Upper lobe of right lung (tissue), 1 donor: ENCODE data around the gene CD8B2. TPM values are rescaled to one million over a fixed set of nuclear protein-coding genes. Genes with fewer than 3 reads are reported as not detected.

Source experiments
- ATAC-seq: fragments of 200-7000 bp; cut with Tn5 transposase; one replicate; pipeline ENCODE4 v1.9.1; 2020; ENCODE audit warnings: mild to moderate bottlenecking, moderate library complexity
- DNase-seq: peaks from one replicate; pipeline ENCODE4 v3.0.0-alpha.2; 2020
- H3K27ac ChIP-seq: fragments of 200-600 bp; one replicate; pipeline ENCODE4 v1.8.0; 2022
- H3K27me3 ChIP-seq: fragments of 200-600 bp; one replicate; pipeline ENCODE4 v1.8.0; 2022; ENCODE audit warnings: mild to moderate bottlenecking
- H3K36me3 ChIP-seq: fragments of 200-600 bp; one replicate; pipeline ENCODE4 v1.8.0; 2022
- H3K4me1 ChIP-seq: fragments of 200-600 bp; one replicate; pipeline ENCODE4 v1.8.0; 2022
- H3K4me3 ChIP-seq: fragments of 200-600 bp; one replicate; pipeline ENCODE4 v1.8.0; 2022; ENCODE audit warnings: mild to moderate bottlenecking
- H3K9me3 ChIP-seq: fragments of 200-600 bp; one replicate; pipeline ENCODE4 v1.8.0; 2022
- intact Hi-C: fragments of 100-400 bp; cut with DNase I; formaldehyde crosslinking; loops from one replicate; pipeline ENCODE4 v1.11.0; 2022
- total RNA-seq: library from RNA; stranded (reverse); fragmentation: NEBNext Ultra II Directional; extraction: Animal tissue kit (Norgen Biotek cat#: 25700); gene quantifications from one replicate; pipeline ENCODE4 v1.2.1, GENCODE V29; 2021
- TF ChIP-seq, protein P1 (sequence below): fragments of 200-600 bp; IDR thresholded peaks from one replicate; pipeline ENCODE4 v1.8.0; 2022; ENCODE audit warnings: antibody characterized with exemption
- donor health status: DM: no; HTN: yes; CAD: no; lungs with severe emphysema.

Gene CD8B2
- total RNA-seq, 1 donor from 2014 or later = not detected

DNA sequence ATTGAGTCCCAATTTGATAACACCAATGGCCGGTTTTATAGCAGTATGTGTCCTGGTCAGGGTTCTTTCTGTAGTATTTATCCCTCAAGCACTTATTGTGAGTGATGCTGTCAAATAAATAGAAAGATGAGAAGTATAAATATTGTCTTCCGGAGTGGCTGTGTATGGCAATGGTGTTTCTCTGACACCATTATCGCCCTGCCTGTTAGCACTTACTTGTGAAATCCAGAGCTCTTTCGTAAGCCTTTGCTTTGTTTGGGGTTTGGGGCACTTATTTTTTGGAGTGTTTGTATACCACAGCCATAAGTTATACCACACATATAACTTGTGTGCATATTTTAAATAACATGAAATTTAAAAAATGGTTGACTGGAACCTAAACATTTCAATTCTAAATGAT lies 29.3 kb downstream of the CD8B2 start:
- no peak for ATAC-seq
- intact Hi-C loops = no loop called here

GRCh38 chr2:106516864-106517263 lies 29.7 kb downstream of the CD8B2 start:
- Histone ChIP-seq H3K9me3 (no peaks in the 10 kb centered on the region), H3K27ac (no peak overlapping the region), H3K4me1 (no peaks in the 10 kb centered on the region), H3K36me3 (no peaks in the 10 kb centered on the region), H3K4me3 (no peak overlapping the region), H3K27me3 (no peaks in the 10 kb centered on the region)
- intact Hi-C loops = no loop called here
- TF ChIP-seq, protein P1, sequence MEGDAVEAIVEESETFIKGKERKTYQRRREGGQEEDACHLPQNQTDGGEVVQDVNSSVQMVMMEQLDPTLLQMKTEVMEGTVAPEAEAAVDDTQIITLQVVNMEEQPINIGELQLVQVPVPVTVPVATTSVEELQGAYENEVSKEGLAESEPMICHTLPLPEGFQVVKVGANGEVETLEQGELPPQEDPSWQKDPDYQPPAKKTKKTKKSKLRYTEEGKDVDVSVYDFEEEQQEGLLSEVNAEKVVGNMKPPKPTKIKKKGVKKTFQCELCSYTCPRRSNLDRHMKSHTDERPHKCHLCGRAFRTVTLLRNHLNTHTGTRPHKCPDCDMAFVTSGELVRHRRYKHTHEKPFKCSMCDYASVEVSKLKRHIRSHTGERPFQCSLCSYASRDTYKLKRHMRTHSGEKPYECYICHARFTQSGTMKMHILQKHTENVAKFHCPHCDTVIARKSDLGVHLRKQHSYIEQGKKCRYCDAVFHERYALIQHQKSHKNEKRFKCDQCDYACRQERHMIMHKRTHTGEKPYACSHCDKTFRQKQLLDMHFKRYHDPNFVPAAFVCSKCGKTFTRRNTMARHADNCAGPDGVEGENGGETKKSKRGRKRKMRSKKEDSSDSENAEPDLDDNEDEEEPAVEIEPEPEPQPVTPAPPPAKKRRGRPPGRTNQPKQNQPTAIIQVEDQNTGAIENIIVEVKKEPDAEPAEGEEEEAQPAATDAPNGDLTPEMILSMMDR = no peak
- ATAC-seq (no peak), DNase-seq (no peak)

More for the DNA sequence above, 29.3 kb downstream of the CD8B2 start:
- no peak for DNase-seq
- H3K36me3 ChIP-seq = no peaks in the 10 kb centered on the region
- TF ChIP-seq, protein P1 = no peak
- no peaks in the 10 kb centered on the region for H3K9me3 ChIP-seq
- no peak overlapping the region for H3K27ac ChIP-seq
- no peak overlapping the region for H3K4me3 ChIP-seq
- no peaks in the 10 kb centered on the region for H3K4me1 ChIP-seq
- no peaks in the 10 kb centered on the region for H3K27me3 ChIP-seq

DNA sequence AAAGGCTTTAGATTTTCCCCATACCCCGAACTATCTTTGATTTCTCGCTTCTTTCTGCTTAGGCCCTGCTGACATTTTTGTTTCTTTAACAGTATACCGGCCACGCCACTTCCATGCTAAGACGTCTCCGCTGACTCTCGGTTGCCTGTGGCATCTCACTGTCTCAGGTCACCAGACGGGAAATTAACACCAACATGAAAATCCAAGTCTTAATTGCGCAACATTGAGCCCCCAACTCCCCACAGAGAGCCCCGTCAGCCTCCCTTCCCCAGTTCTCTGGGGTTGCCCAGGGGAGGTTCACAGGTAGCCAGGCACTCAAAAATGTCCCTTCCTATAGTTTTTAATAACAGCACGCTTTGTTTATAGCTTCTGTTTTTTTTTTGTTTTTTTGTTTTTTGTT lies 30.2 kb downstream of the CD8B2 start:
- Histone ChIP-seq H3K4me1 (no peaks in the 10 kb centered on the region), H3K27me3 (no peaks in the 10 kb centered on the region), H3K4me3 (no peak overlapping the region), H3K36me3 (no peaks in the 10 kb centered on the region), H3K9me3 (no peaks in the 10 kb centered on the region), H3K27ac (no peak overlapping the region)
- TF ChIP-seq, protein P1 = no peak
- intact Hi-C loops = no loop called here
- ATAC-seq (no peak), DNase-seq (no peak)

- Histone ChIP-seq H3K4me1 (no peaks in the 10 kb centered on the region), H3K36me3 (no peaks in the 10 kb centered on the region), H3K27ac (no peak overlapping the region), H3K4me3 (no peak overlapping the region), H3K9me3 (no peaks in the 10 kb centered on the region), H3K27me3 (no peaks in the 10 kb centered on the region)
- intact Hi-C loops = no loop called here
- TF ChIP-seq, protein P1 = no peak
- no peak for DNase-seq
- no peak for ATAC-seq
Observed at GRCh38 chr2:106519767-106520166, 32.6 kb downstream of the CD8B2 start.

DNA sequence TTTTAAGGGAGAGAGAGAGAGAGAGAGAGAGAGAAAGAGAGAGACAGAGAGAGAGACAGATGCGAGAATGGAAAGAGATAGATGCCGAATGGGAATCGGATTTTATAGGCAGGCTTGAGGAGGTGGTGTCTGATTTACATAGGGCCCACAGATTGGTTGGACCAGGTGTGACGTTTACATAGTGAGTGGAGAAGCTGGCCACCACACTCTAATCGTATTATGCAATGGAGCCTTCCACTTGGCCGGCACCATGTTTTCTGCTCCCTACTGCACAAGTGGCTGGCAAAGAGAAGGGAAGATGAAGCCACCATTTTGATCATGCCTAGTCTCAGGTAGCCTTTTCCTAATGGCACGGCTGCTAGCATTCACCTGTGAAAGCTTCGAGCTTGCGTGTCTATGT lies 33.9 kb downstream of the CD8B2 start:
- no peaks in the 10 kb centered on the region for H3K36me3 ChIP-seq
- no peaks in the 10 kb centered on the region for H3K9me3 ChIP-seq
- intact Hi-C loops = no loop called here
- DNase-seq (no peak), ATAC-seq (no peak)
- H3K27me3 ChIP-seq = no peaks in the 10 kb centered on the region
- no peak overlapping the region for H3K4me3 ChIP-seq
- H3K27ac ChIP-seq = no peak overlapping the region
- TF ChIP-seq, protein P1 = no peak
- H3K4me1 ChIP-seq = no peaks in the 10 kb centered on the region

GRCh38 chr2:106523976-106524665 lies 37.0 kb downstream of the CD8B2 start:
- Histone ChIP-seq H3K27me3 (no peaks in the 10 kb centered on the region), H3K4me3 (no peak overlapping the region), H3K4me1 (no peaks in the 10 kb centered on the region), H3K36me3 (no peaks in the 10 kb centered on the region), H3K27ac (no peak overlapping the region), H3K9me3 (no peaks in the 10 kb centered on the region)
- DNase-seq (no peak), ATAC-seq (peak; percentile 86)
- TF ChIP-seq, protein P1 = no peak
- intact Hi-C loops = no loop called here
